Astrocyte (in vitro differentiated cells and primary cell): ENCODE results near the gene MAP7D2. TPM values are rescaled to one million over a fixed set of nuclear protein-coding genes. Genes with fewer than 3 reads are reported as not detected.
A peak's percentile ranks its signal among the peaks of the same experiment; 100 is the strongest.
"Not testable (repeated sequence)": the region's sequence is repeated elsewhere in the genome, so short reads cannot be mapped to it uniquely, and the experiment has no call there.

Experiments used
- DNase-seq: peaks from one replicate; pipeline ENCODE4 v3.0.0-alpha.2; 2010; ENCODE audit warnings: low read depth
- FAIRE-seq: peaks from 2 replicates; lab custom pipeline; 2011; peaks lifted over from hg19 to GRCh38; lab: Jason Lieb, UNC
- H2AFZ ChIP-seq: 2 replicates; pipeline ENCODE4 v1.6.0; 2012; ENCODE audit warnings: low read depth, low read length, inconsistent platforms
- H3K27ac ChIP-seq: 2 replicates; pipeline ENCODE4 v1.5.1; 2011; ENCODE audit warnings: low read depth, low read length, inconsistent platforms
- H3K27me3 ChIP-seq: 2 replicates; pipeline ENCODE4 v1.6.0; 2011; ENCODE audit warnings: low read length, inconsistent platforms; ENCODE audit not compliant: insufficient read depth
- H3K36me3 ChIP-seq: 2 replicates; pipeline ENCODE4 v1.5.1; 2011; ENCODE audit warnings: low read length, inconsistent platforms; ENCODE audit not compliant: insufficient read depth
- H3K4me1 ChIP-seq: 2 replicates; pipeline ENCODE4 v1.5.1; 2011; ENCODE audit warnings: low read length, inconsistent platforms; ENCODE audit not compliant: insufficient read depth
- H3K4me2 ChIP-seq: 2 replicates; pipeline ENCODE4 v1.6.0; 2012; ENCODE audit warnings: low read length, inconsistent platforms
- H3K4me3 ChIP-seq: 2 replicates; pipeline ENCODE4 v1.5.1; 2011; ENCODE audit warnings: low read depth, mild to moderate bottlenecking, low read length, inconsistent platforms; ENCODE audit not compliant: insufficient read depth
- H3K79me2 ChIP-seq: 2 replicates; pipeline ENCODE4 v1.6.0; 2012; ENCODE audit warnings: mild to moderate bottlenecking, low read length, inconsistent platforms; ENCODE audit not compliant: insufficient read depth
- H3K9ac ChIP-seq: 2 replicates; pipeline ENCODE4 v1.6.0; 2012; ENCODE audit warnings: mild to moderate bottlenecking, low read length, inconsistent platforms
- H3K9me3 ChIP-seq: 2 replicates; pipeline ENCODE4 v1.5.1; 2012; ENCODE audit warnings: low read depth, mild to moderate bottlenecking, low read length, inconsistent platforms; ENCODE audit not compliant: insufficient read depth
- H4K20me1 ChIP-seq: 2 replicates; pipeline ENCODE4 v1.6.0; 2012; ENCODE audit warnings: low read length, inconsistent platforms; ENCODE audit not compliant: insufficient read depth
- H3K27ac Mint-ChIP-seq: one replicate; pipeline ENCODE4 v1.8.0; 2021; ENCODE audit warnings: mild to moderate bottlenecking, mixed read lengths; ENCODE audit not compliant: unreplicated experiment
- H3K27me3 Mint-ChIP-seq: one replicate; pipeline ENCODE4 v1.8.0; 2021; ENCODE audit warnings: low read depth, mixed read lengths; ENCODE audit not compliant: unreplicated experiment
- H3K36me3 Mint-ChIP-seq: one replicate; pipeline ENCODE4 v1.8.0; 2021; ENCODE audit warnings: low read depth, mixed read lengths; ENCODE audit not compliant: unreplicated experiment
- H3K4me1 Mint-ChIP-seq: one replicate; pipeline ENCODE4 v1.8.0; 2021; ENCODE audit warnings: low read depth, mixed read lengths; ENCODE audit not compliant: unreplicated experiment
- H3K4me3 Mint-ChIP-seq: one replicate; pipeline ENCODE4 v1.8.0; 2021; ENCODE audit warnings: mild to moderate bottlenecking, moderate library complexity, mixed read lengths; ENCODE audit not compliant: unreplicated experiment
- H3K9me3 Mint-ChIP-seq: one replicate; pipeline ENCODE4 v1.8.0; 2021; ENCODE audit warnings: mild to moderate bottlenecking, mixed read lengths; ENCODE audit not compliant: unreplicated experiment
- CTCF ChIP-seq: IDR thresholded peaks from 2 replicates; pipeline ENCODE4 v1.5.1; 2011; ENCODE audit warnings: low read depth, mild to moderate bottlenecking, inconsistent platforms, low read length, moderate library complexity; ENCODE audit not compliant: insufficient read depth
- EZH2 ChIP-seq: IDR thresholded peaks from 2 replicates; pipeline ENCODE4 v1.6.1; 2012; ENCODE audit warnings: mild to moderate bottlenecking, low read length, inconsistent platforms; ENCODE audit not compliant: insufficient read depth
- total RNA-seq: library from RNA; stranded (reverse); gene quantifications from 2 replicates; pipeline ENCODE4 v1.2.1, GENCODE V29; 2021

Gene MAP7D2
- total RNA-seq, 1 donor from 2014 or later = 1.3 TPM

- Mint-ChIP-seq H3K9me3 (no peaks in the 10 kb centered on the region), H3K4me1 (no peaks in the 10 kb centered on the region), H3K27ac (no peak overlapping the region), H3K4me3 (no peak overlapping the region), H3K27me3 (no peaks in the 10 kb centered on the region), H3K36me3 (peaks cover 2% of the 10 kb centered on the region)
- no peak for TF ChIP-seq CTCF
- TF ChIP-seq EZH2 = no peak
- peaks cover 4% of the 10 kb centered on the region for H4K20me1 ChIP-seq
- no peak overlapping the region for H2AFZ ChIP-seq
- DNase-seq (no peak), FAIRE-seq (no peak)
- H3K36me3 ChIP-seq = peaks cover 16% of the 10 kb centered on the region
- no peaks in the 10 kb centered on the region for H3K4me1 ChIP-seq
- H3K4me2 ChIP-seq = no peak overlapping the region
- no peak overlapping the region for H3K9ac ChIP-seq
- no peak overlapping the region for H3K27ac ChIP-seq
- no peak overlapping the region for H3K4me3 ChIP-seq
- no peaks in the 10 kb centered on the region for H3K9me3 ChIP-seq
- no peaks in the 10 kb centered on the region for H3K27me3 ChIP-seq
- no peaks in the 10 kb centered on the region for H3K79me2 ChIP-seq
Observed at GRCh38 chrX:20130357-20130756, 13.7 kb upstream of the MAP7D2 start.

GRCh38 chrX:20129547-20129946 is 12.8 kb upstream of the MAP7D2 start:
- H3K27ac ChIP-seq = no peak overlapping the region
- H3K27me3 ChIP-seq = no peaks in the 10 kb centered on the region
- no peaks in the 10 kb centered on the region for H3K9me3 ChIP-seq
- FAIRE-seq (no peak), DNase-seq (no peak)
- H2AFZ ChIP-seq = no peak overlapping the region
- Mint-ChIP-seq H3K9me3 (no peaks in the 10 kb centered on the region), H3K4me1 (no peaks in the 10 kb centered on the region), H3K36me3 (peaks cover 2% of the 10 kb centered on the region), H3K27ac (no peak overlapping the region), H3K27me3 (no peaks in the 10 kb centered on the region), H3K4me3 (no peak overlapping the region)
- no peaks in the 10 kb centered on the region for H3K79me2 ChIP-seq
- H3K4me2 ChIP-seq = no peak overlapping the region
- H3K36me3 ChIP-seq = peaks cover 16% of the 10 kb centered on the region
- no peak overlapping the region for H3K9ac ChIP-seq
- TF ChIP-seq CTCF (no peak), EZH2 (no peak)
- peaks cover 4% of the 10 kb centered on the region for H4K20me1 ChIP-seq
- H3K4me3 ChIP-seq = no peak overlapping the region
- H3K4me1 ChIP-seq = no peaks in the 10 kb centered on the region

GRCh38 chrX:20128670-20129069 is 12.0 kb upstream of the MAP7D2 start:
- Histone ChIP-seq H3K79me2 (no peaks in the 10 kb centered on the region), H3K9me3 (no peaks in the 10 kb centered on the region), H3K27me3 (no peaks in the 10 kb centered on the region), H3K4me3 (no peak overlapping the region), H2AFZ (no peak overlapping the region), H3K36me3 (peaks cover 15% of the 10 kb centered on the region), H3K9ac (no peak overlapping the region), H4K20me1 (peaks cover 4% of the 10 kb centered on the region), H3K4me2 (no peak overlapping the region), H3K4me1 (no peaks in the 10 kb centered on the region), H3K27ac (no peak overlapping the region)
- TF ChIP-seq CTCF (no peak), EZH2 (no peak)
- Mint-ChIP-seq H3K9me3 (no peaks in the 10 kb centered on the region), H3K27ac (no peak overlapping the region), H3K4me1 (no peaks in the 10 kb centered on the region), H3K27me3 (no peaks in the 10 kb centered on the region), H3K4me3 (no peak overlapping the region), H3K36me3 (peaks cover 2% of the 10 kb centered on the region)
- FAIRE-seq = no peak
- no peak for DNase-seq

- FAIRE-seq = peak; percentile 100
- not testable (repeated sequence) for H3K27me3 Mint-ChIP-seq, H3K9me3 ChIP-seq, H3K9me3 Mint-ChIP-seq, H3K9ac ChIP-seq, H3K4me1 Mint-ChIP-seq, H3K4me3 ChIP-seq, H3K4me1 ChIP-seq, H3K27me3 ChIP-seq, DNase-seq, H4K20me1 ChIP-seq, H3K36me3 Mint-ChIP-seq, H3K4me2 ChIP-seq, H3K4me3 Mint-ChIP-seq, H3K27ac ChIP-seq, H3K79me2 ChIP-seq, H3K27ac Mint-ChIP-seq, H2AFZ ChIP-seq
- H3K36me3 ChIP-seq = peaks cover 12% of the 10 kb centered on the region
Observed at GRCh38 chrX:20127440-20127839, 10.7 kb upstream of the MAP7D2 start.
